ENCODE data around the gene FKBP5. TPM values are rescaled to one million over a fixed set of nuclear protein-coding genes. Genes with fewer than 3 reads are reported as not detected.
A peak's percentile ranks its signal among the peaks of the same experiment; 100 is the strongest.
"Not testable (repeated sequence)": the region's sequence is repeated elsewhere in the genome, so short reads cannot be mapped to it uniquely, and the experiment has no call there.

Gene FKBP5
- total RNA-seq, 2 donors from 2014 or later, result 133 to 138 TPM

- intact Hi-C loops (cut with DNase I), result no loop called here
- 79 to 92% methylated on average over 2 of the region's 2 CpGs for WGBS, 2 donors
- Histone ChIP-seq H3K27ac (no peak overlapping the region), H3K27me3 (no peaks in the 10 kb centered on the region), H3K9me3 (no peaks in the 10 kb centered on the region), H3K4me1 (peaks cover 17% of the 10 kb centered on the region), H3K4me3 (no peak overlapping the region), H3K36me3 (replicated peaks in 1 of 2; ENCODE audit: insufficient read depth in 1 of 2, low read depth in 2 of 2) (no peaks in the 10 kb centered on the region)
- ATAC-seq, result no peak
- TF ChIP-seq CTCF (IDR thresholded peaks at IDR 0.05) (no peak), POLR2A (IDR thresholded peaks at IDR 0.05) (no peak)
- no peak for DNase-seq
These were observed 5.7 kb upstream of the FKBP5 start for GRCh38 chr6:35694462-35694861.

GRCh38 chr6:35691027-35691824, 2.5 kb upstream of the FKBP5 start:
- TF ChIP-seq CTCF (IDR thresholded peaks at IDR 0.05), result no peak
- peak in 1 of 3 donors; percentile 43 for TF ChIP-seq POLR2A (IDR thresholded peaks at IDR 0.05)
- WGBS, 2 donors, result 57% methylated on average over 10 of the region's 10 CpGs
- intact Hi-C loops (cut with DNase I), result no loop called here
- peaks cover 23% of the 10 kb centered on the region for H3K4me1 ChIP-seq
- H3K9me3 ChIP-seq, result no peaks in the 10 kb centered on the region
- peak; percentile 64 for ATAC-seq
- DNase-seq, result peak; percentile 80 to 92 (median 90)
- H3K36me3 ChIP-seq (replicated peaks in 1 of 2; ENCODE audit: insufficient read depth in 1 of 2, low read depth in 2 of 2), result no peaks in the 10 kb centered on the region
- peak overlapping the region; percentile 51 to 79 (median 72) for H3K27ac ChIP-seq
- no peaks in the 10 kb centered on the region for H3K27me3 ChIP-seq
- H3K4me3 ChIP-seq, result no peak overlapping the region

- peaks cover 23% of the 10 kb centered on the region for H3K4me1 ChIP-seq
- 94 to 95% methylated on average over 9 of the region's 9 CpGs for WGBS, 2 donors
- TF ChIP-seq CTCF (IDR thresholded peaks at IDR 0.05) (no peak), POLR2A (IDR thresholded peaks at IDR 0.05) (no peak)
- peak overlapping the region in 1 of 4 donors; percentile 79 for H3K27ac ChIP-seq
- no peak for DNase-seq
- H3K4me3 ChIP-seq, result no peak overlapping the region
- H3K36me3 ChIP-seq (replicated peaks in 1 of 2; ENCODE audit: insufficient read depth in 1 of 2, low read depth in 2 of 2), result no peaks in the 10 kb centered on the region
- H3K27me3 ChIP-seq, result no peaks in the 10 kb centered on the region
- H3K9me3 ChIP-seq, result no peaks in the 10 kb centered on the region
- intact Hi-C loops (cut with DNase I), result no loop called here
- ATAC-seq, result no peak
These were observed 1.8 kb upstream of the FKBP5 start for GRCh38 chr6:35690484-35690883.

- H3K9me3 ChIP-seq; intact Hi-C loops (cut with DNase I); H3K27me3 ChIP-seq; H3K36me3 ChIP-seq (replicated peaks in 1 of 2; ENCODE audit: insufficient read depth in 1 of 2, low read depth in 2 of 2); H3K4me3 ChIP-seq; ATAC-seq; DNase-seq: not testable (repeated sequence)
- H3K4me1 ChIP-seq, result peaks cover 25% of the 10 kb centered on the region
- peak overlapping the region in 2 of 4 donors; percentile 79 to 94 for H3K27ac ChIP-seq
- 95 to 97% methylated on average over 16 of the region's 16 CpGs for WGBS, 2 donors
These were observed 1.3 kb upstream of the FKBP5 start for GRCh38 chr6:35690006-35690405.

GRCh38 chr6:35687658-35688604, 784 bp downstream of the FKBP5 start:
- intact Hi-C loops (cut with DNase I), result loop anchor here (10.0 kb wide), 2 partner anchors 47 to 53 kb away; partner anchors contain the start of gene ARMC12
- Histone ChIP-seq H3K27me3 (no peaks in the 10 kb centered on the region), H3K9me3 (no peaks in the 10 kb centered on the region), H3K36me3 (replicated peaks in 1 of 2; ENCODE audit: insufficient read depth in 1 of 2, low read depth in 2 of 2) (no peaks in the 10 kb centered on the region), H3K4me1 (peaks cover 35% of the 10 kb centered on the region), H3K27ac (peak overlapping the region; percentile 84 to 95 (median 94)), H3K4me3 (peak overlapping the region; percentile 56 to 85)
- TF ChIP-seq CTCF (IDR thresholded peaks at IDR 0.05) (no peak), POLR2A (IDR thresholded peaks at IDR 0.05) (peak; percentile 24 to 70 (median 60))
- peak; percentile 47 for ATAC-seq
- DNase-seq, result peak; percentile 70 to 80 (median 77)
- 0 to 2% methylated on average over 23 to 86 of the region's 100 CpGs for WGBS, 2 donors
